ENCODE data around the gene UBE2D1.

The UBE2D1 gene

DNA sequence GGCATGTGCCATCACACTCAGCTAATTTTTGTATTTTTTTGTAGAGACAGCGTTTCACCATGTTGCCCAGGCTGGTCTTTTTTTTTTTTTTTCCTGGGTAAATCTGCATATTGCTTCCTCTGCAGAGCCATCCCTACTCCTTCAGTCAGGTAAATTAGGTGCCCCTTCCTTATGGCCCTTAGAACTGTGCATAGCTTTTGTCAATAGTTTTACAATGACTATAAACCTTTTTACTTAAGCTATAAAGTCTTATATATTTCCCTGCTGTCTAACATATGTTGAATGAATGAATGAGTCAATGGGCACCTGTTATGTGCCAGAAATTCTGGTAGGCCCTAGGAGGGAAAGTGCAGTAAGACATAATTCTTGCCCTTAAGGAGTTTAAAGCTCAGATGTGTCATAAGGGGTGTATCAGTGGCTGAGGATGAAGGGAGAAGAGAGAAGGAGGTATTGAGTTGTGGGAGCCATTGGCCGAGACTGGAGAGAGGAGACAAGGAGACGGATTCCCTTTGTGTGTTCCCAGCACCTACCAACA, 30.6 kb upstream of the UBE2D1 start:
- POLR2A ChIA-PET: no interaction called here
- TF ChIP-seq, protein P1, sequence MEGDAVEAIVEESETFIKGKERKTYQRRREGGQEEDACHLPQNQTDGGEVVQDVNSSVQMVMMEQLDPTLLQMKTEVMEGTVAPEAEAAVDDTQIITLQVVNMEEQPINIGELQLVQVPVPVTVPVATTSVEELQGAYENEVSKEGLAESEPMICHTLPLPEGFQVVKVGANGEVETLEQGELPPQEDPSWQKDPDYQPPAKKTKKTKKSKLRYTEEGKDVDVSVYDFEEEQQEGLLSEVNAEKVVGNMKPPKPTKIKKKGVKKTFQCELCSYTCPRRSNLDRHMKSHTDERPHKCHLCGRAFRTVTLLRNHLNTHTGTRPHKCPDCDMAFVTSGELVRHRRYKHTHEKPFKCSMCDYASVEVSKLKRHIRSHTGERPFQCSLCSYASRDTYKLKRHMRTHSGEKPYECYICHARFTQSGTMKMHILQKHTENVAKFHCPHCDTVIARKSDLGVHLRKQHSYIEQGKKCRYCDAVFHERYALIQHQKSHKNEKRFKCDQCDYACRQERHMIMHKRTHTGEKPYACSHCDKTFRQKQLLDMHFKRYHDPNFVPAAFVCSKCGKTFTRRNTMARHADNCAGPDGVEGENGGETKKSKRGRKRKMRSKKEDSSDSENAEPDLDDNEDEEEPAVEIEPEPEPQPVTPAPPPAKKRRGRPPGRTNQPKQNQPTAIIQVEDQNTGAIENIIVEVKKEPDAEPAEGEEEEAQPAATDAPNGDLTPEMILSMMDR (IDR thresholded peaks at IDR 0.05; ENCODE audit: insufficient read depth, low read length, missing control alignments): no peak
- no peak overlapping the region for H3K4me3 ChIP-seq (ENCODE audit: low read depth, low read length)
- no peak for DNase-seq (ENCODE audit: low read depth, low spot score)
- CTCF ChIA-PET: interaction anchor here (1.0 to 3.4 kb wide), 4 partner anchors 8 to 126 kb away, joined by 4 to 20 read pairs (median 9); no protein-coding TSS in a partner anchor

DNA sequence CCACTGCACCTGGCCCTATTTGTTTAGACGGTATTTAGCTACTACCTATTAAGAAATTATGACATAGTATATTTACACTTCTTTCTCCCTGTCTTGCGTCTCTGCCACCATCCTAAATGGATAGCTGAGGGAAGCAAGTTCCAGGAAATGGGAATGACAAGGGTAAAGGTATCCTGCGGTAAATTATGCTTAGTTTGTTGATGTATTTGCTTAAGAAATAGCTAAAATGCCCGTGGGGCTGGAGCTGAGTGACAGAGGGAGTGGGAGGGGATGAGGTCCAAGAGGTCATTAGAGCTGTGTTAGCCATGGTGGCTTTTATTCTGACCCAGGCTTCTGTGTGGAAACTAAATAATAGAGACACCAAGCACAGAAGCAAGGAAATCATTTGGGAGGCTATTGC, 29.0 kb upstream of the UBE2D1 start:
- H3K4me3 ChIP-seq (ENCODE audit: low read depth, low read length): no peak overlapping the region
- no peak for DNase-seq (ENCODE audit: low read depth, low spot score)
- ChIA-PET POLR2A (no interaction called here), CTCF (interaction anchor here (0.6 to 3.4 kb wide), 4 partner anchors 12 to 128 kb away, joined by 3 to 20 read pairs (median 8); no protein-coding TSS in a partner anchor)
- TF ChIP-seq, protein P1 (IDR thresholded peaks at IDR 0.05; ENCODE audit: insufficient read depth, low read length, missing control alignments): no peak

DNA sequence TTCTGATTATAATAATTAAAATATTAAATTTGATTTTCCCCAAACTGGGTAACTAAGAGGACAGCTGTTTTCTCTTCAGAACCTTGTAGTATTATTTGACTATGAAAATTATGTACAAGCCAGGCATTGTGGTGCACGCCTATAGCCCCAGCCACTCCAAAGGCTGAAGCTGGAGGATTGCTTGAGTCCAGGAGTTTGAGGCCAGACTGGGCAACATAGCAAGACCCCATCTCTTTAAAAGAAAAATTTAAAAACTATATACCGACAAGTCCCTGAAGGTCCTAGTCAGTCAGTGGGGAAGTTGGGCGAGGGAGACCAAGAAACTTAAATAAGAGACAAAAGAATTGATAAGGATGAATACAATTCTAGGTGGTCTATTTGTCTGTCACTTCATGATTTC, 27.1 kb upstream of the UBE2D1 start:
- ChIA-PET POLR2A (no interaction called here), CTCF (interaction anchor here (1.1 to 3.4 kb wide), 7 partner anchors 8 to 129 kb away, joined by 3 to 13 read pairs (median 6); no protein-coding TSS in a partner anchor)
- DNase-seq (ENCODE audit: low read depth, low spot score): no peak
- no peak overlapping the region for H3K4me3 ChIP-seq (ENCODE audit: low read depth, low read length)
- TF ChIP-seq, protein P1 (IDR thresholded peaks at IDR 0.05; ENCODE audit: insufficient read depth, low read length, missing control alignments): no peak

DNA sequence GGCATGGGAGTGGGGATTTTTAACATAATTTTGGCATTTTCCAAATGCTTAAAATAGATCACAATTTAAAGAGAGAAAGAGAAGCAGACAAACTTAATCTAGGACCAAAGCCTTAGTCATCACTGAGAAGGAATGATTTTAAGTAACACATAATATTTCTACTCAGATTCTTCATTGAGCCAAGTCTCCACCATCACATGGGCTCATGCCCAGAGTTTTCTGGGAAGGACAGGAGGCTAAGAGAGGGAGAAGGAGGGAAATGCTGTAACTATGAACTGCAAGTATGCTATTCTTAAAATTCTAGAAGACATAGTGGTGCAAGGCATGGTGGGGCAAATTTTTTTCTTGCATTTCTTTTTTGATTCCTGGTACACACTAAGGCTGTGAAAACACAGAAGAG, 23.8 kb upstream of the UBE2D1 start:
- TF ChIP-seq, protein P1 (IDR thresholded peaks at IDR 0.05; ENCODE audit: insufficient read depth, low read length, missing control alignments): no peak
- POLR2A ChIA-PET: no interaction called here
- H3K4me3 ChIP-seq (ENCODE audit: low read depth, low read length): no peak overlapping the region
- CTCF ChIA-PET: interaction anchor here (0.9 to 5.4 kb wide), 2 partner anchors 10 to 17 kb away, joined by 3 to 33 read pairs; no protein-coding TSS in a partner anchor
- DNase-seq (ENCODE audit: low read depth, low spot score): no peak

DNA sequence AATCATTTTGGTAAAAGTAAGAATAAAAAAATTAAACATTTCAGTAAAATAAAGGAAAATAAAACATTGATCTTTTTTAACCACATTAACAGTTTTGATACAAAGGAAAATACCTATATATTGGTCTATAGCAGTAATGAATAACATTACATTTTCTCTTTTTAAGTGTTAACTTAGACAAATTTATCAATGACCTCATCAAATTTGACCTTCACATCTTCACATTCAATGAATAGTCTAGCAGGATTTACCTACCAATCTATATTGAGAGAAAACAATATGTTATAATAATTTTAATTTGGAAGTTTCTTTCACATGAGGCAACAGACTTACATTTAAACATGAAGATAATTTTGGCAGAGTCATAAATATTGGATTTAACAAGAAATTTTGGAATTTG, 17.9 kb upstream of the UBE2D1 start:
- TF ChIP-seq, protein P1 (IDR thresholded peaks at IDR 0.05; ENCODE audit: insufficient read depth, low read length, missing control alignments): no peak
- ChIA-PET POLR2A (no interaction called here), CTCF (no interaction called here)
- no peak for DNase-seq (ENCODE audit: low read depth, low spot score)
- H3K4me3 ChIP-seq (ENCODE audit: low read depth, low read length): no peak overlapping the region

GRCh38 chr10:58318346-58318745, 16.5 kb upstream of the UBE2D1 start:
- no peak overlapping the region for H3K4me3 ChIP-seq (ENCODE audit: low read depth, low read length)
- no peak for DNase-seq (ENCODE audit: low read depth, low spot score)
- POLR2A ChIA-PET: no interaction called here
- CTCF ChIA-PET: no interaction called here
- TF ChIP-seq, protein P1 (IDR thresholded peaks at IDR 0.05; ENCODE audit: insufficient read depth, low read length, missing control alignments): no peak
